WERI-Rb-1 (cell line): Measurements from ENCODE around the gene CDR2L.

Source experiments
- DNase-seq: peaks from one replicate; pipeline ENCODE4 v3.0.0-alpha.2; 2020
- H3K27ac ChIP-seq: fragments of 250-450 bp; sonication (Bioruptor Pico); 2 replicates; pipeline ENCODE4 v1.5.1; 2020; ENCODE audit warnings: mild to moderate bottlenecking, moderate library complexity
- H3K27me3 ChIP-seq: fragments of 250-450 bp; sonication (Bioruptor Pico); 2 replicates; pipeline ENCODE4 v1.5.1; 2021; ENCODE audit warnings: mild to moderate bottlenecking, low read depth, moderate library complexity; ENCODE audit not compliant: insufficient read depth, severe bottlenecking
- H3K36me3 ChIP-seq: fragments of 250-450 bp; sonication (Bioruptor Pico); 2 replicates; pipeline ENCODE4 v1.5.1; 2020; ENCODE audit warnings: mild to moderate bottlenecking, moderate library complexity
- H3K4me3 ChIP-seq: 2 replicates; pipeline ENCODE4 v1.5.1; 2011; ENCODE audit warnings: low read depth, mild to moderate bottlenecking, control low read depth, low read length
- H3K9me3 ChIP-seq: fragments of 250-450 bp; sonication (Bioruptor Pico); 2 replicates; pipeline ENCODE4 v1.5.1; 2021; ENCODE audit warnings: mild to moderate bottlenecking, moderate library complexity; ENCODE audit not compliant: severe bottlenecking
- TF ChIP-seq, protein P1 (sequence below): IDR thresholded peaks from 2 replicates; pipeline ENCODE4 v1.5.1; 2011; ENCODE audit warnings: low read depth, mild to moderate bottlenecking, control low read depth, inconsistent platforms, low read length

CDR2L gene

GRCh38 chr17:74994440-74994839, 7.0 kb downstream of the CDR2L start:
- Histone ChIP-seq H3K27ac (no peak overlapping the region), H3K4me3 (no peak overlapping the region), H3K9me3 (no peaks in the 10 kb centered on the region), H3K27me3 (no peaks in the 10 kb centered on the region), H3K36me3 (peaks cover 5% of the 10 kb centered on the region)
- TF ChIP-seq, protein P1, sequence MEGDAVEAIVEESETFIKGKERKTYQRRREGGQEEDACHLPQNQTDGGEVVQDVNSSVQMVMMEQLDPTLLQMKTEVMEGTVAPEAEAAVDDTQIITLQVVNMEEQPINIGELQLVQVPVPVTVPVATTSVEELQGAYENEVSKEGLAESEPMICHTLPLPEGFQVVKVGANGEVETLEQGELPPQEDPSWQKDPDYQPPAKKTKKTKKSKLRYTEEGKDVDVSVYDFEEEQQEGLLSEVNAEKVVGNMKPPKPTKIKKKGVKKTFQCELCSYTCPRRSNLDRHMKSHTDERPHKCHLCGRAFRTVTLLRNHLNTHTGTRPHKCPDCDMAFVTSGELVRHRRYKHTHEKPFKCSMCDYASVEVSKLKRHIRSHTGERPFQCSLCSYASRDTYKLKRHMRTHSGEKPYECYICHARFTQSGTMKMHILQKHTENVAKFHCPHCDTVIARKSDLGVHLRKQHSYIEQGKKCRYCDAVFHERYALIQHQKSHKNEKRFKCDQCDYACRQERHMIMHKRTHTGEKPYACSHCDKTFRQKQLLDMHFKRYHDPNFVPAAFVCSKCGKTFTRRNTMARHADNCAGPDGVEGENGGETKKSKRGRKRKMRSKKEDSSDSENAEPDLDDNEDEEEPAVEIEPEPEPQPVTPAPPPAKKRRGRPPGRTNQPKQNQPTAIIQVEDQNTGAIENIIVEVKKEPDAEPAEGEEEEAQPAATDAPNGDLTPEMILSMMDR = no peak
- no peak for DNase-seq

DNA sequence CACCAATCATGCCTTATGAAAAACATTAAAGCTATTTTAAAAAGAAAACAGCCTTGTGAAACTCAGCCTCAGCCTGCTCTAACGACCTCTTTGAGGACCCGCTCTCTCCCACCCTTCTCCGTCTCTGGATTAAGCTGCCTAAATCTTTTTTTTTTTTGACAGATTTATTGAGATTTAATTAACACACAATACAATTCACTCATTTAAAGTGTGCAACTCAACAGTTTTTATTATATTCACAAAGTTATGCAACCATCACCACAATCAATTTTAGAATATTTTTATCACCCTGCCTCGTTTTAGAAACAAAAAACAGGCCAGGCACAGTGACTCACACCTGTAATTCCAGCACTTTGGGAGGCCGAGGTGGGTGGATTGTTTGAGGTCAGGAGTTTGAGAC, 8.4 kb downstream of the CDR2L start:
- no peak for DNase-seq
- Histone ChIP-seq H3K9me3 (no peaks in the 10 kb centered on the region), H3K36me3 (peaks cover 14% of the 10 kb centered on the region), H3K27ac (no peak overlapping the region), H3K4me3 (no peak overlapping the region), H3K27me3 (no peaks in the 10 kb centered on the region)
- TF ChIP-seq, protein P1 = no peak

DNA sequence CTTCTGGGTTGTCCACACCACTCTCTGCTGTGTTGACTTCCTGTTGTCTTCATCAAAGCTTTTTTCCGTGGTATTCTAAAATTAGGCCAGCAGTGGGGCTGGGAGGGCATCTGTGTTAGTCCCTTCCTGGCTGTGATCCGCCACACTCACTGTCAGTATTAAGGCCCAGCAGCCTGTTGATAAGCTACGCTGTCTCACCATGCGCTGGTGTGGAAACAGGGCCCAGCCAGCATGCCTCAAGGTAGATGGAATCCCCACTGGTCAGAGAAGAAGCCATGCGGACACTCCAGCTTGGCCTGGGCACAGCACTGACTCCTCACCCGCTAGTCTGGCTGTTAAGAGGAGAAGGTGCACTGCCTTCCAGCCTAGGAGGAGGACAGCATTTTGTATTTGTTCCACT, 11.4 kb downstream of the CDR2L start:
- peaks cover 44% of the 10 kb centered on the region for H3K36me3 ChIP-seq
- TF ChIP-seq, protein P1 = no peak
- no peaks in the 10 kb centered on the region for H3K27me3 ChIP-seq
- DNase-seq = no peak
- H3K27ac ChIP-seq = no peak overlapping the region
- H3K9me3 ChIP-seq = no peaks in the 10 kb centered on the region
- no peak overlapping the region for H3K4me3 ChIP-seq

- no peak for DNase-seq
- TF ChIP-seq, protein P1 = no peak
- Histone ChIP-seq H3K4me3 (no peak overlapping the region), H3K27me3 (no peaks in the 10 kb centered on the region), H3K27ac (no peak overlapping the region), H3K36me3 (peaks cover 49% of the 10 kb centered on the region), H3K9me3 (no peaks in the 10 kb centered on the region)
These were observed 12.1 kb downstream of the CDR2L start for GRCh38 chr17:74999523-74999922.

- Histone ChIP-seq H3K27me3 (no peaks in the 10 kb centered on the region), H3K9me3 (no peaks in the 10 kb centered on the region), H3K4me3 (no peak overlapping the region), H3K27ac (no peak overlapping the region), H3K36me3 (peaks cover 59% of the 10 kb centered on the region)
- TF ChIP-seq, protein P1 = no peak
- DNase-seq = no peak
These were observed 14.7 kb downstream of the CDR2L start for GRCh38 chr17:75001915-75002843.
